Lung microvascular endothelial cell (primary cell): ENCODE data around the gene LRRC63. TPM values are rescaled to one million over a fixed set of nuclear protein-coding genes. Genes with fewer than 3 reads are reported as not detected.
A peak's percentile ranks its signal among the peaks of the same experiment; 100 is the strongest.

Experiments used
- DNase-seq, 2 donors: peaks; one replicate each; pipeline versions ENCODE4 v3.0.0 to v3.0.0-alpha.2; 2010; ENCODE audit warnings: low read depth in 2 of 2
- total RNA-seq: library from RNA; depleted of rRNA; stranded (reverse); fragments of >200 nt; gene quantifications from 2 replicates; pipeline ENCODE4 v1.2.1, GENCODE V29; 2014

Gene LRRC63
- total RNA-seq, 1 donor from 2014 or later = under 0.01 TPM

GRCh38 chr13:46310066-46310465 is 98.3 kb downstream of the LRRC63 start:
- DNase-seq = no peak

- DNase-seq = no peak
Measured at GRCh38 chr13:46311217-46311616, 99.5 kb downstream of the LRRC63 start.

GRCh38 chr13:46313024-46313423 is 101.3 kb downstream of the LRRC63 start:
- no peak for DNase-seq

GRCh38 chr13:46313432-46314257 is 101.9 kb downstream of the LRRC63 start:
- no peak for DNase-seq

- DNase-seq = no peak
Measured at GRCh38 chr13:46314587-46314986, 102.9 kb downstream of the LRRC63 start.

GRCh38 chr13:46315036-46315435 is 103.3 kb downstream of the LRRC63 start:
- no peak for DNase-seq

- DNase-seq = no peak
Measured at GRCh38 chr13:46315491-46316075, 103.9 kb downstream of the LRRC63 start.

- no peak for DNase-seq
Measured at GRCh38 chr13:46317120-46317519, 105.4 kb downstream of the LRRC63 start.

- DNase-seq = no peak
Measured at GRCh38 chr13:46318986-46319385, 107.3 kb downstream of the LRRC63 start.

GRCh38 chr13:46320406-46320805 is 108.7 kb downstream of the LRRC63 start:
- DNase-seq = no peak

GRCh38 chr13:46320821-46321220 is 109.1 kb downstream of the LRRC63 start:
- no peak for DNase-seq

- DNase-seq = peak; percentile 52 to 68
Measured at GRCh38 chr13:46321494-46322225, 109.9 kb downstream of the LRRC63 start.

GRCh38 chr13:46324976-46325375 is 113.2 kb downstream of the LRRC63 start:
- DNase-seq = no peak

Other genes starting within 250 kb of the LRRC63 start
- gene ZC3H13, start 159.2 kb upstream of the LRRC63 start, total RNA-seq = 7.8 and 10.3 TPM in 2 replicates
- not detected in 2 replicates for gene CPB2, start 106.9 kb upstream of the LRRC63 start, total RNA-seq
- gene LCP1, start 29.8 kb upstream of the LRRC63 start, total RNA-seq = under 0.01 TPM in 1 of 2 replicates, not detected in the other
- 0.20 TPM in 1 of 2 replicates, not detected in the other for gene RUBCNL, start 175.3 kb downstream of the LRRC63 start, total RNA-seq